Endothelial cell of umbilical vein (primary cell): Measurements from ENCODE around the gene AFAP1L2. TPM values are rescaled to one million over a fixed set of nuclear protein-coding genes. Genes with fewer than 3 reads are reported as not detected.

ENCODE experiments used
- BruUV-seq: library from RNA; stranded (reverse); fragments of 400-500 nt; replicated peaks from 2 replicates; lab custom pipeline; 2021; lab: Mats Ljungman, UMichigan
- CTCF ChIA-PET: fragments of 300-600, 350-600 bp; sonication (Branson Sonifier 250); formaldehyde crosslinking; loops from one replicate; lab custom pipeline; 2021; ENCODE audit warnings: antibody characterized with exemption, inconsistent platforms; lab: Charles Lee
- POLR2A ChIA-PET: fragments of 300-600, 350-600 bp; sonication (Branson Sonifier 250); formaldehyde crosslinking; loops from one replicate; lab custom pipeline; 2021; ENCODE audit warnings: antibody characterized with exemption, inconsistent platforms; lab: Charles Lee
- DNase-seq: peaks from one replicate; pipeline ENCODE4 v3.0.0-alpha.2; 2011; ENCODE audit warnings: low read depth, low spot score
- FAIRE-seq: peaks from 2 replicates; lab custom pipeline; 2011; peaks lifted over from hg19 to GRCh38; lab: Jason Lieb, UNC
- H2AFZ ChIP-seq: 2 replicates; pipeline ENCODE4 v1.6.0; 2012; ENCODE audit warnings: low read depth, low read length, control low read depth, inconsistent platforms
- H3K27ac ChIP-seq: 2 replicates; pipeline ENCODE4 v1.5.1; 2011; ENCODE audit warnings: low read depth, mild to moderate bottlenecking, control low read depth, low read length, moderate library complexity; ENCODE audit not compliant: insufficient read depth
- H3K27me3 ChIP-seq, 2 experiments: 2 replicates each; pipeline versions ENCODE4 v1.6.0 to v1.6.1; 2011; ENCODE audit warnings: low read length in 2 of 2, mixed read lengths in 1 of 2; ENCODE audit not compliant: control insufficient read depth in 2 of 2, insufficient read depth in 2 of 2
- H3K36me3 ChIP-seq, 2 experiments: 2 replicates in 1 of 2; 3 replicates in 1 of 2; pipeline ENCODE4 v1.5.1; 2011; ENCODE audit warnings: low read length in 2 of 2, mild to moderate bottlenecking in 1 of 2, moderate library complexity in 1 of 2; ENCODE audit not compliant: control insufficient read depth in 2 of 2, insufficient read depth in 2 of 2; ENCODE audit errors: extremely low read depth in 1 of 2
- H3K4me1 ChIP-seq: 3 replicates; pipeline ENCODE4 v1.5.1; 2011; ENCODE audit warnings: mild to moderate bottlenecking, low read length; ENCODE audit not compliant: control insufficient read depth, insufficient read depth; ENCODE audit errors: extremely low read depth
- H3K4me2 ChIP-seq: 2 replicates; pipeline ENCODE4 v1.6.1; 2011; ENCODE audit warnings: low read length, control low read depth, mixed read lengths; ENCODE audit not compliant: insufficient read depth
- H3K4me3 ChIP-seq, 3 experiments: fragments of 200-600 bp in 1 of 3; sonication (generic), shearing (Covaris generic) in 1 of 3; replicated peaks in 1 of 3; 2 replicates each; pipeline ENCODE4 v1.5.1; 2011 to 2016; ENCODE audit warnings: control low read depth in 3 of 3, low read length in 3 of 3, mild to moderate bottlenecking in 2 of 3, inconsistent platforms in 1 of 3, low read depth in 1 of 3, moderate library complexity in 1 of 3; ENCODE audit not compliant: insufficient read depth in 1 of 3
- H3K79me2 ChIP-seq: 2 replicates; pipeline ENCODE4 v1.6.0; 2012; ENCODE audit warnings: low read length, inconsistent platforms; ENCODE audit not compliant: control insufficient read depth, insufficient read depth
- H3K9ac ChIP-seq: replicated peaks from 2 replicates; pipeline ENCODE3; 2011; ENCODE audit warnings: low read length, control low read depth; ENCODE audit not compliant: insufficient read depth; ENCODE audit errors: extremely low read depth
- H3K9me1 ChIP-seq: replicated peaks from 3 replicates; pipeline ENCODE4 v1.6.0; 2011; ENCODE audit warnings: mild to moderate bottlenecking, low read length; ENCODE audit not compliant: control insufficient read depth, insufficient read depth; ENCODE audit errors: extremely low read depth
- H3K9me3 ChIP-seq: replicated peaks from 2 replicates; pipeline ENCODE4 v1.5.1; 2012; ENCODE audit warnings: low read length, inconsistent platforms; ENCODE audit not compliant: control insufficient read depth, insufficient read depth
- H4K20me1 ChIP-seq: replicated peaks from 2 replicates; pipeline ENCODE3; 2011; ENCODE audit warnings: mild to moderate bottlenecking, low read length; ENCODE audit not compliant: control insufficient read depth, insufficient read depth; ENCODE audit errors: extremely low read depth
- CTCF ChIP-seq, 2 donors: IDR thresholded peaks; 1 replicate in 1 of 2; 2 replicates in 1 of 2; pipeline ENCODE4 v1.5.1; 2011; ENCODE audit warnings: low read length in 2 of 2, mild to moderate bottlenecking in 2 of 2, moderate library complexity in 2 of 2, control low read depth in 1 of 2, inconsistent platforms in 1 of 2, low read depth in 1 of 2; ENCODE audit not compliant: insufficient read depth in 1 of 2; ENCODE audit errors: extremely low read depth in 1 of 2
- EZH2 ChIP-seq: IDR thresholded peaks from 2 replicates; pipeline ENCODE4 v1.6.1; 2012; ENCODE audit warnings: borderline replicate concordance, low read depth, mild to moderate bottlenecking, moderate library complexity, low read length, inconsistent platforms; ENCODE audit not compliant: severe bottlenecking
- FOS ChIP-seq: IDR thresholded peaks from 2 replicates; pipeline ENCODE4 v1.6.1; 2011; ENCODE audit warnings: mild to moderate bottlenecking, low read length, moderate library complexity, borderline replicate concordance; ENCODE audit not compliant: insufficient read depth
- GATA2 ChIP-seq: IDR thresholded peaks from 2 replicates; pipeline ENCODE4 v1.7.0; 2011; ENCODE audit warnings: low read depth, mild to moderate bottlenecking, moderate library complexity, mixed read lengths, low read length; ENCODE audit not compliant: insufficient read length, insufficient read depth
- JUN ChIP-seq: IDR thresholded peaks from 2 replicates; pipeline ENCODE4 v1.6.1; 2011; ENCODE audit warnings: borderline replicate concordance, low read depth; ENCODE audit not compliant: insufficient read length, insufficient read depth
- MYC ChIP-seq: IDR thresholded peaks from one replicate; pipeline ENCODE4 v1.6.1; 2011; ENCODE audit warnings: mild to moderate bottlenecking, low read depth, low read length
- dilution Hi-C: fragments of 300-500 bp; cut with MboI; formaldehyde crosslinking; loops from one replicate; pipeline ENCODE4 v1.15.0; 2019; ENCODE audit warnings: low sequenced_read_pairs; ENCODE audit not compliant: extremely low pct_ligation_motif_present
- intact Hi-C: fragments of 100-400 bp; cut with micrococcal nuclease; formaldehyde crosslinking; loops from one replicate; pipeline ENCODE4 v1.10.0; 2022
- polyA plus RNA-seq, 4 experiments: library from polyadenylated mRNA; depleted of rRNA in 3 of 4; stranded (reverse) in 3 of 4; unstranded in 1 of 4; fragments of >200 nt; gene quantifications; 2 replicates each; pipeline versions ENCODE4 v1.2.1 to v1.2.3, GENCODE V29; 2011 to 2012; ENCODE audit warnings: missing spikeins in 1 of 4
- total RNA-seq: library from RNA; stranded (reverse); gene quantifications from 2 replicates; pipeline ENCODE4 v1.2.3, GENCODE V29; 2021

Gene AFAP1L2
- total and polyA plus RNA-seq, 2 donors (not counting 3 experiments of a cell fraction or from before 2014, with no cell fraction given), result 0.90 to 4.1 TPM

DNA sequence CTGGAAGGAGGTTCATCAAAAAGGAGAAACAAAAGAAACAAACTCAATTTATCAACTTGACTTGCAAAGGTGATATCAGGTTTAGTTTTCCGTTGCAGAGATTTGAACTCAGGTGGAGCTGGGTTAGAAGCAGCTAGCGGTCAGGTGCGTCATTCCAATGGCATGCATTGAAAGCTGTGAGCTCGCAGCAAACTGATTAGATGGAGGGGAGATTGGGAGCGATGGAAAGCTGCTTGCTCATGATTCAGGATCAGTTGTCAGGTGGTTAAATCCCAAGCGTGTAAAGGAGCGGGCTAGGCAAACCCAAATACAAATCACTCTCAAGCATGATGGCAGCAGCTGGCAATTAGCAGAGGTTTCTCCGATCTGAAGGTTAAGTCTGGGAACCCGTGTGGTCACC is 49.3 kb upstream of the AFAP1L2 start:
- H3K36me3 ChIP-seq, result peaks cover 0 to 14% of the 10 kb centered on the region in 2 experiments
- H3K9me3 ChIP-seq, result no peaks in the 10 kb centered on the region
- no peak for TF ChIP-seq MYC
- no peak for TF ChIP-seq FOS
- no peak for TF ChIP-seq GATA2
- no peak for TF ChIP-seq EZH2
- no peak for TF ChIP-seq CTCF (IDR thresholded peaks at IDR 0.05; ENCODE audit: extremely low read depth in 1 of 2, insufficient read depth in 1 of 2, low read depth in 1 of 2, low read length in 2 of 2)
- no peak for TF ChIP-seq JUN
- H3K4me2 ChIP-seq, result no peak overlapping the region
- no peaks in the 10 kb centered on the region for H3K4me1 ChIP-seq
- BruUV-seq, result no TSS peak
- ChIA-PET CTCF (interaction anchor here (2.5 to 12.2 kb wide), 2 partner anchors 18 to 150 kb away, joined by 8 to 124 read pairs; no protein-coding TSS in a partner anchor), POLR2A (no interaction called here)
- no peaks in the 10 kb centered on the region for H3K79me2 ChIP-seq
- no peaks in the 10 kb centered on the region for H3K27me3 ChIP-seq
- no peak overlapping the region for H2AFZ ChIP-seq
- no peak overlapping the region for H3K27ac ChIP-seq
- DNase-seq (no peak), FAIRE-seq (no peak)
- no peak overlapping the region for H3K9ac ChIP-seq
- H3K9me1 ChIP-seq, result no peaks in the 10 kb centered on the region
- intact Hi-C loops, result no loop called here
- no peak overlapping the region for H3K4me3 ChIP-seq
- dilution Hi-C loops, result no loop called here
- H4K20me1 ChIP-seq, result no peaks in the 10 kb centered on the region
